Esophagus muscularis mucosa (tissue), 3 donors: ENCODE results near the gene TRHDE.

Experiments used
- POLR2A ChIP-seq: fragments of 450-650 bp; IDR thresholded peaks from one replicate; pipeline ENCODE4 v1.6.1; 2017; ENCODE audit warnings: antibody characterized with exemption, moderate library complexity, mild to moderate bottlenecking, low read depth
- POLR2AphosphoS5 ChIP-seq, 2 donors: sonication (generic); formaldehyde crosslinking; IDR thresholded peaks; one replicate each; pipeline ENCODE4 v1.6.1; 2017; ENCODE audit warnings: antibody characterized with exemption in 2 of 2
- TF ChIP-seq, protein P1 (sequence below), 3 experiments: fragments of 200-600 bp in 2 of 3; fragments of 450-650 bp in 1 of 3; sonication (generic) in 2 of 3; IDR thresholded peaks; one replicate each; pipeline ENCODE4 v1.5.1; 2017 to 2019; ENCODE audit warnings: antibody characterized with exemption in 3 of 3, mild to moderate bottlenecking in 2 of 3, moderate library complexity in 1 of 3

DNA sequence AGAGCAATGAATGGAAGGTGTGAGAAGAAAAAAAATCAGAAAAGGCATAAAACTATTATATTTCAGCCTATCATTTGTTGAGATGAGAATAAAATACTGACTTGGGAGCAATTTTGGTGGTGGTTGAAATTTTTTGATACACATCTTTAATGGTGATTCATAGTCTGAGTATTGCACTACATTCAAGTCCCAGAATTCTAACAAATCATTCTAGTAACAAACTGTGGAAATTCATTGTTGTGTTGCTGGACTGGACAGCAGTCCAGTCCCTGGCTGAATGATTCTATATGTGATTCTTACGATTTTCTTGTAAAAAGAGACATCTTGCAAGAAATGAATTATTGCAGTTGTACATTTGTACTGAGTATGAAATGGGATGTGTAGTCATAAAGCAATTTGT lies 268.6 kb downstream of the TRHDE start:
- TF ChIP-seq POLR2A (no peak), POLR2AphosphoS5 (IDR thresholded peaks at IDR 0.05) (no peak)
- TF ChIP-seq, protein P1, sequence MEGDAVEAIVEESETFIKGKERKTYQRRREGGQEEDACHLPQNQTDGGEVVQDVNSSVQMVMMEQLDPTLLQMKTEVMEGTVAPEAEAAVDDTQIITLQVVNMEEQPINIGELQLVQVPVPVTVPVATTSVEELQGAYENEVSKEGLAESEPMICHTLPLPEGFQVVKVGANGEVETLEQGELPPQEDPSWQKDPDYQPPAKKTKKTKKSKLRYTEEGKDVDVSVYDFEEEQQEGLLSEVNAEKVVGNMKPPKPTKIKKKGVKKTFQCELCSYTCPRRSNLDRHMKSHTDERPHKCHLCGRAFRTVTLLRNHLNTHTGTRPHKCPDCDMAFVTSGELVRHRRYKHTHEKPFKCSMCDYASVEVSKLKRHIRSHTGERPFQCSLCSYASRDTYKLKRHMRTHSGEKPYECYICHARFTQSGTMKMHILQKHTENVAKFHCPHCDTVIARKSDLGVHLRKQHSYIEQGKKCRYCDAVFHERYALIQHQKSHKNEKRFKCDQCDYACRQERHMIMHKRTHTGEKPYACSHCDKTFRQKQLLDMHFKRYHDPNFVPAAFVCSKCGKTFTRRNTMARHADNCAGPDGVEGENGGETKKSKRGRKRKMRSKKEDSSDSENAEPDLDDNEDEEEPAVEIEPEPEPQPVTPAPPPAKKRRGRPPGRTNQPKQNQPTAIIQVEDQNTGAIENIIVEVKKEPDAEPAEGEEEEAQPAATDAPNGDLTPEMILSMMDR (IDR thresholded peaks at IDR 0.05), result no peak
